Endometrial microvascular endothelial cells (primary cell): ENCODE measurements around the gene INPP4A. TPM values are rescaled to one million over a fixed set of nuclear protein-coding genes. Genes with fewer than 3 reads are reported as not detected.
"Not testable (repeated sequence)": the region's sequence is repeated elsewhere in the genome, so short reads cannot be mapped to it uniquely, and the experiment has no call there.

Experiments used
- in situ Hi-C: cut with HindIII; loops from 2 replicates; pipeline ENCODE4 v1.10.0; 2017; ENCODE audit warnings: low sequenced_read_pairs, low pct_unique_long_range_greater_than_20kb; ENCODE audit errors: inconsistent ontology term
- total RNA-seq: library from RNA; depleted of rRNA; stranded (reverse); fragments of >200 nt; gene quantifications from one replicate; pipeline ENCODE4 v1.2.3, GENCODE V29; 2015; ENCODE audit errors: inconsistent ontology term

INPP4A gene
- total RNA-seq, 1 donor from 2014 or later: 25.3 TPM

GRCh38 chr2:98586551-98587140 is 142.0 kb downstream of the INPP4A start:
- in situ Hi-C loops: no loop called here

DNA sequence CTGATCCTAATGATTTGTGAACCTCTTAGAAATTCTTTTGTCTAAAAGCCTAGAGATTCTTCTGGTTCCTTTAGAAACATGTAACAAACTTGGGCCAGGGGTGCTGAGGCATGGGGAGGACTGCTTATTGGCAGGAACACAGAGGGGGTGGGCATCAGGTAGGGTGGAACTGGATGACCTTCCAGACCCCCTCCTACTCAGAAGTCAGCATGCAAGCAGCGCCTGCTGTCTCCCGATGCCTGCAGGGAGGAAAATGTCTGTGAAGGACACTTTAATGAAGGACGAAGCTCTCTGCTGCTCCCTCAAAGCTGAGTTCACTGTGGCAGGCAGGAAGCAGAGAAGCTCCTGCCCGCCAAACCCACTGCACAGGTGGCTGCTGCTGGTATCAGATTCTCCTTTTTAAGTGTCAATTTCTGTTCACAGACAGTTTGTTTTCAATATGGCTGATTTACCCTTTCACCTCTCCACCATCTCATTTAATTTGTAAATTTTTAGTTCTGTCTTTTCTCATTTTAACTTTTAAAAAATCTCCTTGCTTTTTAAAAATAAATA is 144.3 kb downstream of the INPP4A start:
- in situ Hi-C loops: no loop called here

DNA sequence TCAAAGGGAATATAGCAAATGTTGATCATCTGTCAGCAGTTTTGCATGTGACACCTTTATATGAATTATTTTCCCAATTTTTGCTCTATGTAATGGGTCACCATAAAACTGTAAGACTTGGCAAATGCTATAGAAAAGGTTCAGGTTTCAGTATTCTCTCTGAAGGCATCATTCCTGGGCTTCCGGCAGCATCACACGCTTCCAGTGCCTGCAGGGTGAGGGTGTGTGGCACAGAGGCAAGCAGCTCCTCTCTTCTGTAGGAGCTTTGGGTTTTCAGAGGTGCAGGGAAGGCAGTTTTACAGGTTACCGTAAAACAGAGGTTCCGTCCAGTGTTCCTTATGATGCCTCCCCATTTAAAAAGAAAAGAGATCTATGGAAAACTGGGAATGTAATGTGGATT is 144.8 kb downstream of the INPP4A start:
- in situ Hi-C loops: no loop called here

GRCh38 chr2:98592565-98592964 is 147.9 kb downstream of the INPP4A start:
- in situ Hi-C loops: no loop called here

- in situ Hi-C loops: not testable (repeated sequence)
Measured at GRCh38 chr2:98594665-98595064, 150.0 kb downstream of the INPP4A start.

DNA sequence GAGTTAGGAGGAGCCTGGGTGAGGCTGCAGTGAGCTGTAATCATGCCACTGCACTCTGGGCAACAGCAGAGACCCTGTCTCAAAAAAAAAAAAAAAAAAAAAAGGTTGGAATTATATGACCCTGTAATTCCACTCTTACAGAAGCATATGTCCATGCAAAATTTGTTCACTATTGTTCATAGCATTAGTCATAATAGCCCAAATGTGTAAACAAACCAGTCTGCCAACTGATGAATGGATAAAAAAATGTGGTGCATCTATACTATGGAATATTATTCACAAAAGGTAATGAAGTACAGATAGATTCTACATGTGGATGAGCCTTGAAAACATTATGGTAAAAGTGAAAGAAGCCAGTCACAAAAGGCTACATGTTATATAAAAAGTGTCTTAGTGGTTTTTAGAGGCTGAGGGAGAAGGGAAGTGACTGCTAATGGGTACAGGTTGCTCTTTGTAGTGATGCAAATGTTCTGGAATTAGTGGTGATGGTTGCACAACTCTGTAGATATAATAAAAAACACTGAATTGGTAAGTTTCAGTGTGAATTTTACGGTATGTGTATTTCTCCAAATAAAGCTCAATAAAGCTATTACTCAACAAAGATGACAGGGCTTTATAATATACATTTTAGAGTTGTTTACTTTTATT is 154.2 kb downstream of the INPP4A start:
- in situ Hi-C loops: no loop called here

DNA sequence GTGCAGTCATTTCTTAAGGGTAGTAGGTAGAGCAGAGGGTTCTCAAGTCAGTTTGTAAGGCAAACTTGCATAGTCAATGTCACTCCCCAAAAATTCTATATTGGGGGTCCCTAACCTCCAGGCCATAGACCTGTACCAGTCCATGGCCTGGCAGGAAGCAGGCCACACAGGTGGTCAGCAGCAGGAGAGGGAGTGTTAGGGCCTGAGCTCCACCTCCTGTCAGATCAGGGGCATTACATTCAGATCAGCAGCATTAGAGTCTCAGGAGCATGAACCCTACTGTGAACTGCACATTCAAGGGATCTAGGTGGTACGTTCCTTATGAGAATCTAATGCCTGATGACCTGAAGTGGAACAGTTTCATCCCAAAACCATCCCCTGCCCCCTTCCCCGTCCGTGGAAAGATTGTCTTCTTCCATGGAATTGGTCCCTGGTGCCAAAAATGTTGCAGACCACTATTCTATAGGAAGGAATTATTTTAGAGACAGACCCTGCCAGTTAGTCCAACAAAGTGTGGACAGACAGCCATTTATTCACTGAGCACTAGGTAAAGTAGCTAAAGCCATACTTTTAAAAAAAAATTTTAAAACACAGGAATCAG is 157.0 kb downstream of the INPP4A start:
- in situ Hi-C loops: loop anchor here (25.0 kb wide), 1 partner anchor 136 kb away; the partner anchor contains the start of gene MGAT4A

DNA sequence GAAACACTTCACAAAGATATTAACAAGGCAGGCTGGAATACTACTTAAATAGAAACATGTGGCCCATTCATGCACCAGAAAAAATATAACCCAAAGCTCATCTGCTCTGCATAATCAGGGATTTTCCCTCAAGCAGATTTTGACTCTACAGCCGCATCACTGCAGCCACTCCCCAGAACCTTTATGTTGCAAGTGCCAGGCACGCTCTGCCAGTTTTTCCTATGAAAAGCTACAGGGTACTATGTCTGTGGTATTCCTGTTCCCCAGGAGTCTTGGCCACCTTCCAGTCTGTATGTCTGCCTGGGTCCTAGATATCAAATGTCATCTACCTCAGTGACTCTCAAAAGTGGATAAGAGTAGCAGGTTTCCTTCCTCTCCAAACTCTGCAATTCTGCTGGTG is 159.9 kb downstream of the INPP4A start:
- in situ Hi-C loops: loop anchor here (25.0 kb wide), 1 partner anchor 133 kb away; the partner anchor contains the start of gene MGAT4A

DNA sequence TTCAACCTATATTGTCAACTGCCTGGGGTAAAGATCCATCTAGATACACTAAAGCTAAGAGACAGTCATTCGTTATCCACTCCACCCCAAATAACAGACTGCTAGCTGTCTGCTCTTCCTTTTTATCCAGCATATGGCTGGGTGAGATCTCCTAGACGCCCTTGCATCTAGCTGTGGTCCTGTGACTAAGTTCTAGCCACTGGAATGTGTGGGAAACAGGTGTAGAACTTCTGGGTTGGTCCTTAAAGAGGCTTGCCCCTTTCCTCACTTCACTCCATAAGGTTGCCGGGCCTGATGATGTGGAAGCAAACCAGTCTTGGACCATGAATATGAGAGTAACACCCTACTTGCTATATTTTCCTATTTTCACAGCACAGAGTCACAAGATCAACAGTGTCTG is 160.4 kb downstream of the INPP4A start:
- in situ Hi-C loops: loop anchor here (25.0 kb wide), 1 partner anchor 132 kb away; the partner anchor contains the start of gene MGAT4A

DNA sequence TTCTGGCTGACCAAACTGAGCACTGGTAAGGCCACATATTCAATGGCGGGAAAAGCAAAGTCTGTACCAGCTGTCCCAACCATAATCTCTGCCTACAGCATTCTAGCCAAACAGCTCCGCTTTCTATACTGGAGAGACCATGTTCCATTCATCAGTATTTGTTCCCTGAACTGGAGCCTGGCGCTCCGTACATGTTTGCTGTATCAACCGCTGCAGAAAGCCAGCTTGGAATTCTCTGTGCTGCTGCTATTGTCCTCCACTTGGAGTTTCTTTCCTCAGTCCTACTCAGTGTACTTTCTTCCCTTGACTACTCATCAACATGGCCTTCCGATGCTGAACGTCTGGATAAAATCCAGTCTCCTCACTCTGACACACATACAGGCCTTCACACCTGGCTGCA is 161.8 kb downstream of the INPP4A start:
- in situ Hi-C loops: loop anchor here (25.0 kb wide), 1 partner anchor 131 kb away; the partner anchor contains the start of gene MGAT4A

DNA sequence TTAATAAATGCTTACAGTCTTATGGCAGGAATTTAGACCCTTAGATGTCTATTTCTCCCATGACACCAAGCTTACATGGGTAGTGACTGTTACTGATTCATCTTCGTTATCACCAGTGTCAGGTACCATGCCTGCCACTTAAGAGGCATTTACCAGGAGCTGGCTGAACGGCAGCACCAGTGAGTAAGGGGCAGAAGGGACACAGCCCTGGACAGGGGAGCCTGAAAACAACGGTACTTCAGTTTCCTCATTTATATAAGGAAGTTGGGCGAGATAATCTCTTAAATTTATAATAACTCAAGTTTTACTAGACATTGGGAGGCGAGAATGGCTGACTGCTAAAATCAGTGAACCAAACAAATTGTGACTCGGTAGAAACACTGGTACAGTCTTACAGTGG is 162.4 kb downstream of the INPP4A start:
- in situ Hi-C loops: loop anchor here (25.0 kb wide), 1 partner anchor 130 kb away; the partner anchor contains the start of gene MGAT4A

DNA sequence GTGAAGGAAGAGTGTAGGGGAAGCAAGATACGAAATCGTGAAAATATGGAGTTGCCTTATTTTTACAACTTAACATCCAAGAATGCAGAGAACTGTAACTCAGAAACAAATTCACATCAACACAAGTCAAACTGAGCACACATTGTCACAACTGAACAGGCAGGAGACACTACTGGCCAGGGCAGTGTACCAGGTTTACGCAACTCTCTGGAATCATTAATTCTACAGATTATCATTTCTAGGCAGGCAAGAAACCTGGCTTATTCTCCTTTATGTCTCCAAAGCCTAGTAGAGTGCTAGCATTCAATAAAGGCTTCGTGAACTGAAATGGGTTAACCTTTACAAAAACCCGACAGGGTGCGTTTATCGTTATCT is 163.1 kb downstream of the INPP4A start:
- in situ Hi-C loops: loop anchor here (25.0 kb wide), 1 partner anchor 130 kb away; the partner anchor contains the start of gene MGAT4A

- in situ Hi-C loops: loop anchor here (25.0 kb wide), 1 partner anchor 129 kb away; the partner anchor contains the start of gene MGAT4A
Measured at GRCh38 chr2:98608116-98608961, 163.7 kb downstream of the INPP4A start, which contains the start of the genes COA5 and UNC50. COA5 (minus strand) TSS chr2:98608512; CDS start chr2:98608405, 107 bp downstream. UNC50 (plus strand) TSS chr2:98608589; CDS start chr2:98609760, 1,171 bp downstream.

DNA sequence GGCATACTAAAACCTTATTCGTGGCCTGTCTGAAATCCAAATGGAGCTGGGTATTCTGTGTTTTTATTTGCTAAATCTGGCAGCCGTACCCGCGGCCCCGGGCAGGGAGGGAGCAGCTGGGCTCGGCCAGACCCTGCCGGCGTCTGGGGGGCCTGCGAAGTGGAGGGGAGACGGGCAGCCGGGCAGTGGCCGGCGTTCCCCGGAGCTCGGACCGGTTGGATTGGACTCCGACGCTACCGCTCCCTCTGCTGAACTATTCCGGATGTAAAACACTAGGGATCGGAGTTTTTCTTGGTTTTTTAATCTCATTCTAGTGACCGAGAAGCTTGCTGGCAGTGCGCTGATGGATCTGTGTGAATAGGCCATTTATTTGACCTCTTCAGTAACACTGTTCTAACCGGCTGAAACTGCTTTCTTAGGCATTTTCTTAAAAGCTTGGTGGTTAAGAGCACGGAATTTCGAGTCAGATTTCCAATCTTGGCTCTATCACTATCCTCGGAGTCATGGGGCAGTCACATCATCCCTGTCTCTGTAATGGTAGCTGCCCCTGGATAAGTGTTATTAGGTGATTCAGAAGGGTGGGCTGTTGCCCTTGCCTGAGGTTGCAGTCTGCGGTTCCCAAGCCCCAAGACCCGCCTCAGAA is 164.4 kb downstream of the INPP4A start:
- in situ Hi-C loops: loop anchor here (25.0 kb wide), 1 partner anchor 128 kb away; the partner anchor contains the start of gene MGAT4A

GRCh38 chr2:98614024-98614739 is 169.5 kb downstream of the INPP4A start:
- in situ Hi-C loops: loop anchor here (25.0 kb wide), 1 partner anchor 123 kb away; the partner anchor contains the start of gene MGAT4A

GRCh38 chr2:98615481-98615880 is 170.8 kb downstream of the INPP4A start:
- in situ Hi-C loops: loop anchor here (25.0 kb wide), 1 partner anchor 122 kb away; the partner anchor contains the start of gene MGAT4A

DNA sequence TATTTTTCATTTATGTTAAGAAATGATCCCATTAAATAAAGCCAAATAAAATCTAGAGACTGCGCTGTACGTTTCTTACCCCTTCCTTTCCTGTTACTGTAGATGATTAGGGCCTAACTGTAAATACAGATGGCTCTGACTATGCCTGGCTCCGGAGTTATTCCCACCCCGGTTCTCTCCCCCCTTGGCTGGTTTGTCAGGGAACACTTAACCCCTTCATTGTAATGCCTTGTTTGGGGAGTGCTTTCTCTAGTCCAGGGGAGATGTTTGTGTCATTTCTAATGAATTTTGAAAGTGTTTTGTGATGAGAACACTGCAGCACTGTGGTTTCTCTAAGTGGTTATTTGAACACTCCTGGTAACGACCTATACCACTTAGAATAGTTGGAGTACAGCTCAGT is 172.5 kb downstream of the INPP4A start:
- in situ Hi-C loops: loop anchor here (25.0 kb wide), 1 partner anchor 120 kb away; the partner anchor contains the start of gene MGAT4A
